ENCODE measurements around the gene NLGN1.

NLGN1 gene

GRCh38 chr3:173685456-173685855 lies 287.9 kb downstream of the NLGN1 start:
- TF ChIP-seq GATA3 (IDR thresholded peaks at IDR 0.05; ENCODE audit: low read depth, low read length) (no peak), GATA2 (IDR thresholded peaks at IDR 0.05; ENCODE audit: low read depth, low read length) (no peak)

- TF ChIP-seq GATA3 (IDR thresholded peaks at IDR 0.05; ENCODE audit: low read depth, low read length) (no peak), GATA2 (IDR thresholded peaks at IDR 0.05; ENCODE audit: low read depth, low read length) (no peak)
These were observed 290.8 kb downstream of the NLGN1 start for GRCh38 chr3:173688216-173688842.

GRCh38 chr3:173690542-173691180 lies 293.1 kb downstream of the NLGN1 start:
- TF ChIP-seq GATA2 (IDR thresholded peaks at IDR 0.05; ENCODE audit: low read depth, low read length) (no peak), GATA3 (IDR thresholded peaks at IDR 0.05; ENCODE audit: low read depth, low read length) (no peak)

GRCh38 chr3:173699353-173699752 lies 301.8 kb downstream of the NLGN1 start:
- TF ChIP-seq GATA2 (IDR thresholded peaks at IDR 0.05; ENCODE audit: low read depth, low read length) (no peak), GATA3 (IDR thresholded peaks at IDR 0.05; ENCODE audit: low read depth, low read length) (no peak)

GRCh38 chr3:173700336-173700735 lies 302.8 kb downstream of the NLGN1 start:
- TF ChIP-seq GATA3 (IDR thresholded peaks at IDR 0.05; ENCODE audit: low read depth, low read length) (no peak), GATA2 (IDR thresholded peaks at IDR 0.05; ENCODE audit: low read depth, low read length) (no peak)

- TF ChIP-seq GATA3 (IDR thresholded peaks at IDR 0.05; ENCODE audit: low read depth, low read length) (no peak), GATA2 (IDR thresholded peaks at IDR 0.05; ENCODE audit: low read depth, low read length) (no peak)
These were observed 305.0 kb downstream of the NLGN1 start for GRCh38 chr3:173702561-173702960.

- TF ChIP-seq GATA2 (IDR thresholded peaks at IDR 0.05; ENCODE audit: low read depth, low read length) (no peak), GATA3 (IDR thresholded peaks at IDR 0.05; ENCODE audit: low read depth, low read length) (no peak)
These were observed 306.2 kb downstream of the NLGN1 start for GRCh38 chr3:173703771-173704170.

GRCh38 chr3:173706630-173707029 lies 309.1 kb downstream of the NLGN1 start:
- TF ChIP-seq GATA2 (IDR thresholded peaks at IDR 0.05; ENCODE audit: low read depth, low read length) = no peak
- TF ChIP-seq GATA3 (IDR thresholded peaks at IDR 0.05; ENCODE audit: low read depth, low read length) = no peak

- TF ChIP-seq GATA3 (IDR thresholded peaks at IDR 0.05; ENCODE audit: low read depth, low read length) (no peak), GATA2 (IDR thresholded peaks at IDR 0.05; ENCODE audit: low read depth, low read length) (no peak)
These were observed 310.6 kb downstream of the NLGN1 start for GRCh38 chr3:173708191-173708590.

- TF ChIP-seq GATA2 (IDR thresholded peaks at IDR 0.05; ENCODE audit: low read depth, low read length) (no peak), GATA3 (IDR thresholded peaks at IDR 0.05; ENCODE audit: low read depth, low read length) (no peak)
These were observed 311.5 kb downstream of the NLGN1 start for GRCh38 chr3:173709026-173709425.

- no peak for TF ChIP-seq GATA2 (IDR thresholded peaks at IDR 0.05; ENCODE audit: low read depth, low read length)
- no peak for TF ChIP-seq GATA3 (IDR thresholded peaks at IDR 0.05; ENCODE audit: low read depth, low read length)
These were observed 314.1 kb downstream of the NLGN1 start for GRCh38 chr3:173711619-173712018.

- TF ChIP-seq GATA2 (IDR thresholded peaks at IDR 0.05; ENCODE audit: low read depth, low read length) = no peak
- TF ChIP-seq GATA3 (IDR thresholded peaks at IDR 0.05; ENCODE audit: low read depth, low read length) = no peak
These were observed 322.0 kb downstream of the NLGN1 start for GRCh38 chr3:173719585-173719984.

GRCh38 chr3:173725507-173725906 lies 328.0 kb downstream of the NLGN1 start:
- TF ChIP-seq GATA3 (IDR thresholded peaks at IDR 0.05; ENCODE audit: low read depth, low read length) (no peak), GATA2 (IDR thresholded peaks at IDR 0.05; ENCODE audit: low read depth, low read length) (no peak)

GRCh38 chr3:173730391-173730790 lies 332.8 kb downstream of the NLGN1 start:
- no peak for TF ChIP-seq GATA3 (IDR thresholded peaks at IDR 0.05; ENCODE audit: low read depth, low read length)
- TF ChIP-seq GATA2 (IDR thresholded peaks at IDR 0.05; ENCODE audit: low read depth, low read length) = no peak

GRCh38 chr3:173732237-173732636 lies 334.7 kb downstream of the NLGN1 start:
- TF ChIP-seq GATA2 (IDR thresholded peaks at IDR 0.05; ENCODE audit: low read depth, low read length) = no peak
- TF ChIP-seq GATA3 (IDR thresholded peaks at IDR 0.05; ENCODE audit: low read depth, low read length) = no peak

Data from SH-SY5Y (cell line).